SK-MEL-5 (cell line): ENCODE measurements around the gene DERL3. TPM values are rescaled to one million over a fixed set of nuclear protein-coding genes. Genes with fewer than 3 reads are reported as not detected.

ENCODE experiments used
- DNase-seq: peaks from one replicate; pipeline ENCODE4 v3.0.0-alpha.2; 2016; ENCODE audit warnings: low read depth, low spot score
- in situ Hi-C: cut with HindIII; loops from 2 replicates; pipeline ENCODE4 v1.10.0; 2016; ENCODE audit warnings: low sequenced_read_pairs, high pct_unique_total_duplicates, low pct_unique_long_range_greater_than_20kb
- total RNA-seq: library from RNA; depleted of rRNA; stranded (reverse); fragments of >200 nt; shearing (Covaris generic); gene quantifications from 2 replicates; pipeline ENCODE4 v1.2.3, GENCODE V29; 2014

Gene DERL3
- total RNA-seq, 1 experiment from 2014 or later, result 0.26 TPM

- no peak for DNase-seq
- in situ Hi-C loops, result no loop called here
Measured at GRCh38 chr22:23822101-23822671, 16.6 kb downstream of the DERL3 start.

- in situ Hi-C loops, result no loop called here
- DNase-seq, result no peak
Measured at GRCh38 chr22:23820748-23821211, 18.0 kb downstream of the DERL3 start.

GRCh38 chr22:23818541-23818940, 20.3 kb downstream of the DERL3 start:
- DNase-seq, result no peak
- in situ Hi-C loops, result no loop called here

GRCh38 chr22:23817146-23817545, 21.7 kb downstream of the DERL3 start:
- no peak for DNase-seq
- in situ Hi-C loops, result no loop called here

- in situ Hi-C loops, result no loop called here
- no peak for DNase-seq
Measured at GRCh38 chr22:23816156-23816976, 22.4 kb downstream of the DERL3 start.

GRCh38 chr22:23815541-23816155, 23.2 kb downstream of the DERL3 start:
- in situ Hi-C loops, result no loop called here
- no peak for DNase-seq

- DNase-seq, result no peak
- in situ Hi-C loops, result no loop called here
Measured at GRCh38 chr22:23812378-23812777, 26.4 kb downstream of the DERL3 start.

- no peak for DNase-seq
- in situ Hi-C loops, result no loop called here
Measured at GRCh38 chr22:23806837-23807236, 32.0 kb downstream of the DERL3 start.

- in situ Hi-C loops, result no loop called here
- no peak for DNase-seq
Measured at GRCh38 chr22:23804781-23805291, 34.0 kb downstream of the DERL3 start.

GRCh38 chr22:23803001-23803819, 35.6 kb downstream of the DERL3 start:
- in situ Hi-C loops, result no loop called here
- DNase-seq, result no peak

- in situ Hi-C loops, result no loop called here
- no peak for DNase-seq
Measured at GRCh38 chr22:23801886-23802377, 36.9 kb downstream of the DERL3 start.

- in situ Hi-C loops, result no loop called here
Measured at GRCh38 chr22:23801238-23801821, 37.5 kb downstream of the DERL3 start.

GRCh38 chr22:23800297-23801237, 38.2 kb downstream of the DERL3 start:
- in situ Hi-C loops, result no loop called here
- no peak for DNase-seq

More at GRCh38 chr22:23801238-23801821, 37.5 kb downstream of the DERL3 start:
- DNase-seq, result no peak

- in situ Hi-C loops, result no loop called here
- DNase-seq, result peak; percentile 84
Measured at GRCh38 chr22:23796461-23796860, 42.3 kb downstream of the DERL3 start.

- DNase-seq, result no peak
- in situ Hi-C loops, result no loop called here
Measured at GRCh38 chr22:23793326-23793725, 45.5 kb downstream of the DERL3 start.
